SK-N-MC (cell line): ENCODE results near the gene PAX2.

Experiments
- EZH2 ChIP-seq: fragments of 200-600 bp; sonication (generic); IDR thresholded peaks from one replicate; pipeline ENCODE4 v1.6.1; 2017; ENCODE audit warnings: antibody characterized with exemption
- POLR2AphosphoS5 ChIP-seq: IDR thresholded peaks from 2 replicates; pipeline ENCODE4 v1.6.1; 2012; ENCODE audit warnings: mild to moderate bottlenecking, low read depth, low read length, borderline replicate concordance

- no peak for TF ChIP-seq EZH2
- no peak for TF ChIP-seq POLR2AphosphoS5
Observed at GRCh38 chr10:100743626-100744135, 1.7 kb upstream of the PAX2 start.
